ENCODE measurements around the gene DAO.
"Not testable (repeated sequence)": the region's sequence is repeated elsewhere in the genome, so short reads cannot be mapped to it uniquely, and the experiment has no call there.

Gene DAO

GRCh38 chr12:108857158-108857407 is 22.8 kb upstream of the DAO start:
- no peaks in the 10 kb centered on the region for H3K9me3 ChIP-seq (ENCODE audit: control insufficient read depth in 2 of 2, low read length in 2 of 2)
- peak overlapping the region; percentile 92 to 93 for H3K9ac ChIP-seq (ENCODE audit: low read length in 2 of 2)
- H3K4me1 ChIP-seq (ENCODE audit: control insufficient read depth, insufficient read depth, low read length), result peaks cover 44% of the 10 kb centered on the region
- peak overlapping the region; percentile 79 for H3K27ac ChIP-seq (ENCODE audit: low read length)
- no peaks in the 10 kb centered on the region for H3K27me3 ChIP-seq (ENCODE audit: control insufficient read depth in 1 of 2, insufficient read depth in 2 of 2, low read length in 2 of 2)
- H3K4me3 ChIP-seq (ENCODE audit: low read length in 2 of 2), result peak overlapping the region; percentile 96 to 98
- peaks cover 0 to 2% of the 10 kb centered on the region in 2 donors for H3K36me3 ChIP-seq (ENCODE audit: control insufficient read depth in 2 of 2, insufficient read depth in 2 of 2, low read length in 2 of 2)

DNA sequence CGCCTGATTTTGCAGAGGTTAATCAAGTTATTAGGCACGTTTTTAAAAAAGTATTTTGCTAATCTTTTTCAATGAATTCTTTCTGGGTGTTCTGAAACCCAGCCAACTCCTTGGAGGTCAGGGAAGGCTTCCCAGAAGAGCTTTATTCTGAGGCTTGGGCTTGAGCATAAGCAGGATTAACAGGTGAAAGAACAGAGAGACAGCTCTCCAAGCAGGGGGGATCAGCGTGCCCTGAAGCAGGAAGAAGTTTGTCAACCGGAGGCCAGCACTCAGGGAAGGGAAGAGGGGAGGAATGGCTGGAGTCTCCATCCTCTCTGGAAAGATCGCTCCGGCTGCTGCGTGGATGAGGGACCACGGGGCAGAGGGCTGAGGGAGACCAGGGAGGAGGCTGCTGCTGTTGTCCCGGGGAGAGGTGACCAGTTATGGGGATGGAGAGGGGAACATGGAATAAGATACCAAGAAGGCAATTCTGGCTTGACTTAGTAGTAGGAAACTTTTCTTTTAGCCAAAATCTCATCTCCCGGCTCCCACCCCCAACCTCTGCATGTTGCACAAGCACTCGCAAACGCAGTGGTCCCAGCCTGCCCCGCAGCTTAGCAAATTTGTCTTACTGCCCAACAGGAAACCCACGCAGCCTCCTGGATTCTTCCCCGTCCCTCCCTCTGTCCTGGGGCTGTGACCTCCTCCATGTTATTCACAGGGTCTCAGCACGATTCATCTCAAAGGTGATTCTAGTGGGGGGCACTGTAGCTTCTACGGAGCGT is 21.4 kb upstream of the DAO start:
- Histone ChIP-seq H3K4me1 (ENCODE audit: control insufficient read depth, insufficient read depth, low read length) (peaks cover 34% of the 10 kb centered on the region), H3K9ac (ENCODE audit: low read length in 2 of 2) (peak overlapping the region; percentile 42 to 51)

GRCh38 chr12:108859141-108859922 is 20.6 kb upstream of the DAO start:
- not testable (repeated sequence) for H3K4me3 ChIP-seq (ENCODE audit: low read length in 2 of 2); H3K36me3 ChIP-seq (ENCODE audit: control insufficient read depth in 2 of 2, insufficient read depth in 2 of 2, low read length in 2 of 2); H3K9ac ChIP-seq (ENCODE audit: low read length in 2 of 2); H3K9me3 ChIP-seq (ENCODE audit: control insufficient read depth in 2 of 2, low read length in 2 of 2); H3K27me3 ChIP-seq (ENCODE audit: control insufficient read depth in 1 of 2, insufficient read depth in 2 of 2, low read length in 2 of 2); H3K27ac ChIP-seq (ENCODE audit: low read length)
- H3K4me1 ChIP-seq (ENCODE audit: control insufficient read depth, insufficient read depth, low read length), result peaks cover 26% of the 10 kb centered on the region

More for the DNA sequence above, 21.4 kb upstream of the DAO start:
- Histone ChIP-seq H3K27ac (ENCODE audit: low read length) (no peak overlapping the region), H3K36me3 (ENCODE audit: control insufficient read depth in 2 of 2, insufficient read depth in 2 of 2, low read length in 2 of 2) (no peaks in the 10 kb centered on the region), H3K27me3 (ENCODE audit: control insufficient read depth in 1 of 2, insufficient read depth in 2 of 2, low read length in 2 of 2) (no peaks in the 10 kb centered on the region), H3K9me3 (ENCODE audit: control insufficient read depth in 2 of 2, low read length in 2 of 2) (no peaks in the 10 kb centered on the region), H3K4me3 (ENCODE audit: low read length in 2 of 2) (peak overlapping the region; percentile 1 to 68)

DNA sequence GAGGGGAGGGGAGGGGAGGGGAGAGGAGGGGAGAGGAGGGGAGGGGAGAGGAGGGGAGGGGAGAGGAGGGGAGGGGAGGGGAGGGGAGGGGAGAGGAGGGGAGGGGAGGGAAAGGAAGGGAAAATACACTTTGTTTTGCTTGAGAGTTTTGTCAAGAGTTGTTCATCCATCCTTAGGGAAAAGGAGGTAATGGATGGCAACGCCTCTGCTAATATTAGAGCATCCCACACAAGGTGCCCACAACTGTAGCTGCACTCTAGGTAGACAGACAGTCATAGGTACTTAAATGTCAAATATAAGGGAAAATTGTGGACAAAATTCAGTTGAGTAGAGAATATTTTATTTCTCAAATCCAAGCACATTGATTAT is 20.0 kb upstream of the DAO start:
- H3K27me3 ChIP-seq (ENCODE audit: control insufficient read depth in 1 of 2, insufficient read depth in 2 of 2, low read length in 2 of 2), result no peaks in the 10 kb centered on the region
- H3K4me1 ChIP-seq (ENCODE audit: control insufficient read depth, insufficient read depth, low read length), result peaks cover 21% of the 10 kb centered on the region
- no peak overlapping the region for H3K27ac ChIP-seq (ENCODE audit: low read length)
- H3K9me3 ChIP-seq (ENCODE audit: control insufficient read depth in 2 of 2, low read length in 2 of 2), result no peaks in the 10 kb centered on the region
- H3K9ac ChIP-seq (ENCODE audit: low read length in 2 of 2), result no peak overlapping the region
- H3K36me3 ChIP-seq (ENCODE audit: control insufficient read depth in 2 of 2, insufficient read depth in 2 of 2, low read length in 2 of 2), result no peaks in the 10 kb centered on the region
- no peak overlapping the region for H3K4me3 ChIP-seq (ENCODE audit: low read length in 2 of 2)

- Histone ChIP-seq H3K27me3 (ENCODE audit: control insufficient read depth in 1 of 2, insufficient read depth in 2 of 2, low read length in 2 of 2) (no peaks in the 10 kb centered on the region), H3K36me3 (ENCODE audit: control insufficient read depth in 2 of 2, insufficient read depth in 2 of 2, low read length in 2 of 2) (no peaks in the 10 kb centered on the region), H3K9ac (ENCODE audit: low read length in 2 of 2) (no peak overlapping the region), H3K9me3 (ENCODE audit: control insufficient read depth in 2 of 2, low read length in 2 of 2) (no peaks in the 10 kb centered on the region), H3K4me3 (ENCODE audit: low read length in 2 of 2) (no peak overlapping the region), H3K4me1 (ENCODE audit: control insufficient read depth, insufficient read depth, low read length) (peaks cover 19% of the 10 kb centered on the region), H3K27ac (ENCODE audit: low read length) (no peak overlapping the region)
These were observed 19.4 kb upstream of the DAO start for GRCh38 chr12:108860443-108860842.

DNA sequence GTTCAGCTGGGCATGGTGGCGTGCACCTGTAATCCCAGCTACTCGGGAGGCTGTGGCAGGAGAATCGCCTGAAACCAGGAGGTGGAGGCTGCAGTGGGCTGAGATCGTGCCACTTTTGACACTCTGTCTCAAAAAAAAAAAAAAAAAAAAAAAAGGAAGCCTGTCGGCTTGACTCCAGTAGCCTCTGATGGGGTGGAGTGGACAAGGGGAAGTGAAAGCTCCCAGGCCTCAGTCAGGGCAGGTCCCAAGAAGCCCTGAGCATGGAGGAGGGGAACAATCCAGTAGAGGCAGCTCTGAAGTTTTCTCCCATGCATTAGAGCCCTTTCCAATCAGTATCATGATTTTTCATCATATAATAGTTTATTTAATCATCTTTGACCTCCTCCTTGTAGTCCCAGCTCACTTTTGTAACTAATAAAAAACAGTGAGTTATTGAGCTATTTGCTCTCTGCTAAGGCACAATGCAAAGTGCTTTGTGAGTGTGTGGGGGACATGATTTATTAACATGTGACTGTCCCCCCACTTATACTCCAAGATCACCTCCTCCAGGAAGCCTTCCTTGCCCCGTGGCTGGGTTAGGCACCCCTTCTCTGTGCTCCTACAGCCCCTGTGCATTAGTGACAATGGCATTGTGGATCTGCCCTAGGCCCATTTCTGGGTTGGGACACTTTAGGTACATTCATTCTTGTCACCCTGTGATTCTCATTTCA is 17.9 kb upstream of the DAO start:
- no peak overlapping the region for H3K27ac ChIP-seq (ENCODE audit: low read length)
- H3K4me3 ChIP-seq (ENCODE audit: low read length in 2 of 2), result no peak overlapping the region

DNA sequence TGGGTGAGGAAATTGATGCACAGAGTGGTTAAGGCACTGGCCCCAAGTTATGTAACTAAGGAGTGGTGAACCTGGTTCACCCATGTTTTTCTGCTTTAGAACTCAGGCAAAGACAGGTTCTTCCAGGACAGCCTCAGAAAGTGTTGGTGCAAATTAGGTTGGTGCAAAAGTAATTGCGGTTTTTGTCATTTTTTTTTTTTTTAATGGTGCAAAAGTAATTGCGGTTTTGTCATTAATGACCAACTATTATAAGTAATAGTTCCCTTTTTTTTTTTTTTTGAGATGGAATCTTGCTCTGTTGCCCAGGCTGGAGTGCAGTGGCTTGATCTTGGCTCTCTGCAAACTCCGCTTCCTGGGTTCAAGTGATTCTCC is 17.3 kb upstream of the DAO start:
- H3K4me1 ChIP-seq (ENCODE audit: control insufficient read depth, insufficient read depth, low read length), result peaks cover 6% of the 10 kb centered on the region
- H3K9ac ChIP-seq (ENCODE audit: low read length in 2 of 2), result no peak overlapping the region
- no peaks in the 10 kb centered on the region for H3K9me3 ChIP-seq (ENCODE audit: control insufficient read depth in 2 of 2, low read length in 2 of 2)
- no peaks in the 10 kb centered on the region for H3K36me3 ChIP-seq (ENCODE audit: control insufficient read depth in 2 of 2, insufficient read depth in 2 of 2, low read length in 2 of 2)
- no peak overlapping the region for H3K27ac ChIP-seq (ENCODE audit: low read length)
- no peaks in the 10 kb centered on the region for H3K27me3 ChIP-seq (ENCODE audit: control insufficient read depth in 1 of 2, insufficient read depth in 2 of 2, low read length in 2 of 2)
- H3K4me3 ChIP-seq (ENCODE audit: low read length in 2 of 2), result no peak overlapping the region

More for the DNA sequence above, 17.9 kb upstream of the DAO start:
- Histone ChIP-seq H3K27me3 (ENCODE audit: control insufficient read depth in 1 of 2, insufficient read depth in 2 of 2, low read length in 2 of 2) (no peaks in the 10 kb centered on the region), H3K4me1 (ENCODE audit: control insufficient read depth, insufficient read depth, low read length) (peaks cover 6% of the 10 kb centered on the region), H3K9ac (ENCODE audit: low read length in 2 of 2) (no peak overlapping the region), H3K36me3 (ENCODE audit: control insufficient read depth in 2 of 2, insufficient read depth in 2 of 2, low read length in 2 of 2) (no peaks in the 10 kb centered on the region), H3K9me3 (ENCODE audit: control insufficient read depth in 2 of 2, low read length in 2 of 2) (no peaks in the 10 kb centered on the region)

DNA sequence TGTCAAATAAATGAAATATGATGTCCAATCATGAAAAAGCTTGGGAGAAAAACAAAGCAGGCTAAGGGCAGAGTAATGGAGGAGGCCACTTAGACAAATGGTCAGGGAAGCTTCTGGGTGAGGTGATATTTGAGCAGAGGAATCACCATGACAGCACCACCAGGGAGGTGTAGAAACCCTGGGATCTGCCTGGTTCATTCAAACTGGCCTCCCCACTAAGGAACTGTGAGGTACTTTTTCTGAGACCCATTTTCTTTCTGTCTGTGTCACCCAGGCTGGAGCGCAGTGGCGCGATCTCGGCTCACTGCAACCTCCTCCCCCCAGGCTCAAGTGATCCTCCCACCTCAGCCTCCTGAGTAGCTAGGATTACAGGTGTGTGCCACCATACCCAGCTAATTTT is 14.7 kb upstream of the DAO start:
- Histone ChIP-seq H3K27ac (ENCODE audit: low read length) (no peak overlapping the region), H3K36me3 (ENCODE audit: control insufficient read depth in 2 of 2, insufficient read depth in 2 of 2, low read length in 2 of 2) (no peaks in the 10 kb centered on the region), H3K4me3 (ENCODE audit: low read length in 2 of 2) (no peak overlapping the region), H3K4me1 (ENCODE audit: control insufficient read depth, insufficient read depth, low read length) (no peaks in the 10 kb centered on the region), H3K9ac (ENCODE audit: low read length in 2 of 2) (no peak overlapping the region), H3K27me3 (ENCODE audit: control insufficient read depth in 1 of 2, insufficient read depth in 2 of 2, low read length in 2 of 2) (no peaks in the 10 kb centered on the region), H3K9me3 (ENCODE audit: control insufficient read depth in 2 of 2, low read length in 2 of 2) (no peaks in the 10 kb centered on the region)

DNA sequence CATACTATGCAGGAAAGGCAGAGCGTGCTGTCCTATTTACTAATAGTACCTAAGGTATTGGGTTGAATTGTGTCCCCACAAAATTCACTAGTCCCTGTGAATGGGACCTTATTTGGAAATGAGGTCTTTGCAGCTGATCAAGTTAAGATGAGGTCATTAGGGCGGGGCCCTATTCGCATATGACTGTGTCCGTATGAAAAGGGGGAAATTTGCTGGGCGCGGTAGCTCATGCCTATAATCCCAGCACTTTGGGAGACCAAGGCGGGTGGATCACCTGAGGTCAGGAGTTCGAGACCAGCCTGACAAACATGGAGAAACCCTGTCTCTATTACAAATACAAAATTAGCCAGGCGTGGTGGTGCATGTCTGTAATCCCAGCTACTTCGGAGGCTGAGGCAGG is 13.8 kb upstream of the DAO start:
- not testable (repeated sequence) for H3K9ac ChIP-seq (ENCODE audit: low read length in 2 of 2); H3K27ac ChIP-seq (ENCODE audit: low read length); H3K27me3 ChIP-seq (ENCODE audit: control insufficient read depth in 1 of 2, insufficient read depth in 2 of 2, low read length in 2 of 2)

GRCh38 chr12:108868781-108869180 is 11.1 kb upstream of the DAO start:
- H3K9ac ChIP-seq (ENCODE audit: low read length in 2 of 2), result no peak overlapping the region
- H3K27me3 ChIP-seq (ENCODE audit: control insufficient read depth in 1 of 2, insufficient read depth in 2 of 2, low read length in 2 of 2), result no peaks in the 10 kb centered on the region
- no peak overlapping the region for H3K4me3 ChIP-seq (ENCODE audit: low read length in 2 of 2)
- no peak overlapping the region for H3K27ac ChIP-seq (ENCODE audit: low read length)
- no peaks in the 10 kb centered on the region for H3K36me3 ChIP-seq (ENCODE audit: control insufficient read depth in 2 of 2, insufficient read depth in 2 of 2, low read length in 2 of 2)
- H3K4me1 ChIP-seq (ENCODE audit: control insufficient read depth, insufficient read depth, low read length), result no peaks in the 10 kb centered on the region
- no peaks in the 10 kb centered on the region for H3K9me3 ChIP-seq (ENCODE audit: control insufficient read depth in 2 of 2, low read length in 2 of 2)

More for the DNA sequence above, 13.8 kb upstream of the DAO start:
- not testable (repeated sequence) for H3K4me3 ChIP-seq (ENCODE audit: low read length in 2 of 2); H3K4me1 ChIP-seq (ENCODE audit: control insufficient read depth, insufficient read depth, low read length); H3K9me3 ChIP-seq (ENCODE audit: control insufficient read depth in 2 of 2, low read length in 2 of 2); H3K36me3 ChIP-seq (ENCODE audit: control insufficient read depth in 2 of 2, insufficient read depth in 2 of 2, low read length in 2 of 2)

DNA sequence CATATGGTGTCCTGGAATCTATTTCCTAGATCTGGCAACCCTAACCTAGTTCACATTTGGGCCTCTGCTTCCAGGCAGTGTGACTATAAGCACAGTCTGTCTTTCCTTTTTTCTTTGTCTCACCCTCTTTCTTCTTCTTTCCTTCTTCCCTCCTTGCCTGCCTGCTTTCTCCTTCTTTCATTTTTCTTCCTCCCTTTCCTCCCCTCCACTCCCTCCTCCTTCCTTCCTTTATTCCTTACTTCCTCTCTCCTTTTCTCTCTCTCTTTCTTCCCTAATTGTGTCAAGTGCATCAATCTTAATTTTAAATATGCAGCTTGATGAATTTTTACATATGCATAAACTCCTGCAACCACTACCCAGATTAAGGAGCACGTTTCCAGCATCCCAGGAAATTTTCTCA is 4.6 kb upstream of the DAO start:
- H3K27me3 ChIP-seq (ENCODE audit: control insufficient read depth in 1 of 2, insufficient read depth in 2 of 2, low read length in 2 of 2), result no peaks in the 10 kb centered on the region
- H3K4me1 ChIP-seq (ENCODE audit: control insufficient read depth, insufficient read depth, low read length), result no peaks in the 10 kb centered on the region
- no peak overlapping the region for H3K9ac ChIP-seq (ENCODE audit: low read length in 2 of 2)
- H3K27ac ChIP-seq (ENCODE audit: low read length), result no peak overlapping the region
- H3K36me3 ChIP-seq (ENCODE audit: control insufficient read depth in 2 of 2, insufficient read depth in 2 of 2, low read length in 2 of 2), result no peaks in the 10 kb centered on the region
- no peak overlapping the region for H3K4me3 ChIP-seq (ENCODE audit: low read length in 2 of 2)
- H3K9me3 ChIP-seq (ENCODE audit: control insufficient read depth in 2 of 2, low read length in 2 of 2), result no peaks in the 10 kb centered on the region

All from stomach smooth muscle (tissue), 2 donors.